ENCODE data around the gene PTPRB. TPM values are rescaled to one million over a fixed set of nuclear protein-coding genes. Genes with fewer than 3 reads are reported as not detected.

The PTPRB gene
- total and polyA plus RNA-seq, 8 donors: 2.2 to 5.5 (median 4.4) TPM

- Histone ChIP-seq H3K9me3 (no peaks in the 10 kb centered on the region), H3K27me3 (no peaks in the 10 kb centered on the region), H3K36me3 (no peaks in the 10 kb centered on the region), H3K4me1 (no peaks in the 10 kb centered on the region), H3K4me3 (no peak overlapping the region), H3K27ac (no peak overlapping the region)
- TF ChIP-seq, protein P1, sequence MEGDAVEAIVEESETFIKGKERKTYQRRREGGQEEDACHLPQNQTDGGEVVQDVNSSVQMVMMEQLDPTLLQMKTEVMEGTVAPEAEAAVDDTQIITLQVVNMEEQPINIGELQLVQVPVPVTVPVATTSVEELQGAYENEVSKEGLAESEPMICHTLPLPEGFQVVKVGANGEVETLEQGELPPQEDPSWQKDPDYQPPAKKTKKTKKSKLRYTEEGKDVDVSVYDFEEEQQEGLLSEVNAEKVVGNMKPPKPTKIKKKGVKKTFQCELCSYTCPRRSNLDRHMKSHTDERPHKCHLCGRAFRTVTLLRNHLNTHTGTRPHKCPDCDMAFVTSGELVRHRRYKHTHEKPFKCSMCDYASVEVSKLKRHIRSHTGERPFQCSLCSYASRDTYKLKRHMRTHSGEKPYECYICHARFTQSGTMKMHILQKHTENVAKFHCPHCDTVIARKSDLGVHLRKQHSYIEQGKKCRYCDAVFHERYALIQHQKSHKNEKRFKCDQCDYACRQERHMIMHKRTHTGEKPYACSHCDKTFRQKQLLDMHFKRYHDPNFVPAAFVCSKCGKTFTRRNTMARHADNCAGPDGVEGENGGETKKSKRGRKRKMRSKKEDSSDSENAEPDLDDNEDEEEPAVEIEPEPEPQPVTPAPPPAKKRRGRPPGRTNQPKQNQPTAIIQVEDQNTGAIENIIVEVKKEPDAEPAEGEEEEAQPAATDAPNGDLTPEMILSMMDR (IDR thresholded peaks at IDR 0.05): no peak
- intact Hi-C loops (cut with DNase I): no loop called here
- ATAC-seq: no peak
- no peak for DNase-seq
- FAIRE-seq: no peak
- 45 to 56% methylated on average over 6 of the region's 6 CpGs for WGBS, 2 donors
Measured at GRCh38 chr12:70543444-70543843, 93.8 kb downstream of the PTPRB start.

DNA sequence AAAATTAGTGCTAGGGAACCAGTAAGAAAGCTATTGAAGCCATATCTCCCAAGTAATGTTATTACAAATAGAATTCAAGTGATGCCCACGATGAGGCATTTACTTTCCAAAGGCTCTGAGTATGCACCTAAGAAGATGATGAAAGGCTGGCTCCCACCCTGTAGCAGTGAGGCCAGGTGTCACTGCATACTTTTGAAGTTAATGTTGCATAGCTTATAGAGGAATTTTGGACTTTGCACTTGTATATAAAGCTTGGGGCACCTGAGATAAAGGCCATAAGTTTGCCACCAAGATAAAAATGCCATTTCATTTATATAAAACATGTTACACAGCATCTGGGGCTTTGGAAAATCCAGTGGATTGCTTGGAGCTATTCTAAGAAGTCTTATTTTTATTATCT, 96.2 kb downstream of the PTPRB start:
- H3K4me1 ChIP-seq: no peaks in the 10 kb centered on the region
- H3K9me3 ChIP-seq: no peaks in the 10 kb centered on the region
- no peak overlapping the region for H3K4me3 ChIP-seq
- DNase-seq: no peak
- no peak for ATAC-seq
- 12 to 18% methylated on average over 1 of the region's 1 CpG for WGBS, 2 donors
- H3K27ac ChIP-seq: no peak overlapping the region
- H3K36me3 ChIP-seq: no peaks in the 10 kb centered on the region
- no peak for FAIRE-seq
- intact Hi-C loops (cut with DNase I): no loop called here
- TF ChIP-seq, protein P1 (IDR thresholded peaks at IDR 0.05): no peak
- H3K27me3 ChIP-seq: no peaks in the 10 kb centered on the region

GRCh38 chr12:70536650-70537049, 100.6 kb downstream of the PTPRB start:
- FAIRE-seq: no peak

GRCh38 chr12:70535896-70536374, 101.3 kb downstream of the PTPRB start:
- WGBS, 2 donors: 42 to 54% methylated on average over 6 of the region's 6 CpGs
- Histone ChIP-seq H3K4me3 (no peak overlapping the region), H3K27me3 (no peaks in the 10 kb centered on the region), H3K9me3 (no peaks in the 10 kb centered on the region), H3K36me3 (no peaks in the 10 kb centered on the region), H3K4me1 (no peaks in the 10 kb centered on the region), H3K27ac (no peak overlapping the region)
- FAIRE-seq (no peak), DNase-seq (no peak), ATAC-seq (peak in 1 of 4 donors; percentile 21)
- TF ChIP-seq, protein P1 (IDR thresholded peaks at IDR 0.05): no peak
- intact Hi-C loops (cut with DNase I): no loop called here

More at GRCh38 chr12:70536650-70537049, 100.6 kb downstream of the PTPRB start:
- H3K4me3 ChIP-seq: no peak overlapping the region
- TF ChIP-seq, protein P1 (IDR thresholded peaks at IDR 0.05): no peak
- no peaks in the 10 kb centered on the region for H3K4me1 ChIP-seq
- intact Hi-C loops (cut with DNase I): no loop called here
- no peak for ATAC-seq
- DNase-seq: no peak
- H3K27ac ChIP-seq: no peak overlapping the region
- H3K36me3 ChIP-seq: no peaks in the 10 kb centered on the region
- no peaks in the 10 kb centered on the region for H3K9me3 ChIP-seq
- 73 to 78% methylated on average over 10 of the region's 10 CpGs for WGBS, 2 donors
- H3K27me3 ChIP-seq: no peaks in the 10 kb centered on the region

DNA sequence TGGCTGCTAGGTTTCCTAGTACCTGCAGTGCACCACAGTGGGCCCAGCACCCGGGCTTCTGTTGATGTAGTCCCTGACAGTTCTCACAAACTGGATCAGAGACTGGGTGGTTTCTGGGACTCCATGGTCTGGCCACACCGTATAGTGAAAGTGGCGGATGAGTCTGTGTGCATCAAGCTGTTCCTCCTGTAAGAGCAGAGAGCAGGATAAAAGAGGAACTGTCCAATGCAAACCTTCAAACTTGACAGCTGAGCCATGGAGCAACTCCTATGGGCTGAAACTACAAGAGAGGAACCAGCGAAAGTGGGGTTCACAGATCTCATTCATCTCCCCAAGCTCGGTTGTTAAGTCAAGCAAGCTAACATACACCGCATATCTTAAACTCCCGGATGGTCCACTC, 102.8 kb downstream of the PTPRB start:
- H3K4me3 ChIP-seq: no peak overlapping the region
- H3K27me3 ChIP-seq: no peaks in the 10 kb centered on the region
- WGBS, 2 donors: 67 to 85% methylated on average over 7 of the region's 7 CpGs
- H3K9me3 ChIP-seq: no peaks in the 10 kb centered on the region
- intact Hi-C loops (cut with DNase I): no loop called here
- no peak overlapping the region for H3K27ac ChIP-seq
- no peaks in the 10 kb centered on the region for H3K36me3 ChIP-seq
- TF ChIP-seq, protein P1 (IDR thresholded peaks at IDR 0.05): no peak
- no peak for DNase-seq
- ATAC-seq: no peak
- no peaks in the 10 kb centered on the region for H3K4me1 ChIP-seq
- FAIRE-seq: no peak
